CD4-positive, alpha-beta T cell (primary cell): Measurements from ENCODE around the gene ZNF22. TPM values are rescaled to one million over a fixed set of nuclear protein-coding genes. Genes with fewer than 3 reads are reported as not detected.

Experiments
- ATAC-seq: fragments of 200-7000 bp; cut with Tn5 transposase; one replicate; pipeline ENCODE4 v1.10.0; 2022; ENCODE audit warnings: mild to moderate bottlenecking; ENCODE audit not compliant: poor library complexity
- CTCF ChIA-PET: fragments of 350-600 bp; sonication (Branson Sonifier 250); formaldehyde crosslinking; loops from one replicate; lab custom pipeline; 2021; ENCODE audit warnings: antibody characterized with exemption, inconsistent platforms; lab: Charles Lee
- POLR2A ChIA-PET: fragments of 350-600 bp; sonication (Branson Sonifier 250); formaldehyde crosslinking; loops from one replicate; lab custom pipeline; 2021; ENCODE audit warnings: antibody characterized with exemption, inconsistent platforms; lab: Charles Lee
- DNase-seq, 14 experiments: peaks; one replicate each; pipeline ENCODE4 v3.0.0-alpha.2; 2013 to 2020; ENCODE audit warnings: mixed read lengths in 2 of 14
- H3K27ac ChIP-seq, 2 donors: one replicate each; pipeline versions ENCODE4 v1.5.1 to v1.7.0; 2013; ENCODE audit warnings: low read length in 2 of 2, low read depth in 1 of 2, mild to moderate bottlenecking in 1 of 2
- H3K27me3 ChIP-seq, 2 experiments: 1 replicate in 1 of 2; 2 replicates in 1 of 2; pipeline versions ENCODE4 v1.6.1 to v1.7.0; 2013; ENCODE audit warnings: low read length in 2 of 2, control low read depth in 1 of 2, mild to moderate bottlenecking in 1 of 2, moderate library complexity in 1 of 2; ENCODE audit not compliant: insufficient read depth in 2 of 2, control insufficient read depth in 1 of 2
- H3K36me3 ChIP-seq: one replicate; pipeline ENCODE4 v1.6.1; 2013; ENCODE audit warnings: low read length, control low read depth; ENCODE audit not compliant: insufficient read depth
- H3K4me1 ChIP-seq: one replicate; pipeline ENCODE4 v1.6.1; 2013; ENCODE audit warnings: low read length, control low read depth; ENCODE audit not compliant: insufficient read depth
- H3K4me3 ChIP-seq: one replicate; pipeline ENCODE4 v1.5.1; 2013; ENCODE audit warnings: mild to moderate bottlenecking, low read length, moderate library complexity
- H3K9me3 ChIP-seq, 2 experiments: 1 replicate in 1 of 2; 2 replicates in 1 of 2; pipeline versions ENCODE4 v1.6.1 to v1.7.0; 2013; ENCODE audit warnings: low read length in 2 of 2, mild to moderate bottlenecking in 2 of 2, control low read depth in 1 of 2, moderate library complexity in 1 of 2; ENCODE audit not compliant: control insufficient read depth in 1 of 2, insufficient read depth in 1 of 2
- H3K27ac Mint-ChIP-seq: one replicate; pipeline ENCODE4 v1.8.0; 2020; ENCODE audit warnings: mixed read lengths
- H3K27me3 Mint-ChIP-seq: one replicate; pipeline ENCODE4 v1.8.0; 2021; ENCODE audit warnings: mixed read lengths
- H3K36me3 Mint-ChIP-seq: one replicate; pipeline ENCODE4 v1.8.0; 2021; ENCODE audit warnings: low read depth, mixed read lengths
- H3K4me1 Mint-ChIP-seq: one replicate; pipeline ENCODE4 v1.8.0; 2021; ENCODE audit warnings: low read depth, mixed read lengths
- H3K4me3 Mint-ChIP-seq: one replicate; pipeline ENCODE4 v1.8.0; 2020; ENCODE audit warnings: mild to moderate bottlenecking, mixed read lengths
- H3K9me3 Mint-ChIP-seq: one replicate; pipeline ENCODE4 v1.8.0; 2020; ENCODE audit warnings: mixed read lengths
- intact Hi-C, 2 experiments: fragments of 100-400 bp; cut with DNase I in 1 of 2; cut with micrococcal nuclease in 1 of 2; formaldehyde crosslinking; loops; one replicate each; pipeline versions ENCODE4 v1.15.1 to v1.9.0; 2023 to 2025; cut with DNase I, micrococcal nuclease
- total RNA-seq, 174 experiments: library from RNA in 2 of 174; stranded (reverse) in 2 of 174; gene quantifications; one replicate each; pipeline ENCODE4 v1.2.3 and lab custom pipeline; 2021 to 2026
- TF ChIP-seq, protein P1 (sequence below): fragments of 200-600 bp; IDR thresholded peaks from one replicate; pipeline ENCODE4 v1.8.0; 2022; ENCODE audit warnings: antibody characterized with exemption, mild to moderate bottlenecking

ZNF22 gene
- total RNA-seq, 2 experiments from 2014 or later, result 14.1 to 15.3 TPM

DNA sequence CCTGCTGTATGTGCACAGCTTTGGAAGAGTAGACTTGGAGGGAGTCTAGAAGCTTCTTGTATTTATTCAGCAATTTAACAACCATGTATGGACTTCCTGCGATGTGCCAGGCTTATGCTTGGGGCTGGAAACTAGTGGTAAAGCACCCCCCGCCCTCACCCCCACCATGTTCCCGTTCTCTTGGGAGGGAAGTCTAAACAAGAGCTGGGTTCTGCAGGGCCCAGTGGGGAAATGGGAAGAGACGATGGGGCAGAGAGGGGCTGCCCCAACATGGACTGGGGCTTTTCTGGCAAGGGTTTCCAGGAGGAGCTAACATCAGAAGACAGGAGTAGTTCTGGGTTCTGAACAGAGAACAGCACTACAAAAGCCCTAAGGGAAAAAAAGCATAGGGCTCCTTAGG, 33.1 kb upstream of the ZNF22 start:
- no peaks in the 10 kb centered on the region for H3K27me3 ChIP-seq
- peaks cover 28% of the 10 kb centered on the region for H3K4me1 ChIP-seq
- peaks cover 27% of the 10 kb centered on the region for H3K4me1 Mint-ChIP-seq

DNA sequence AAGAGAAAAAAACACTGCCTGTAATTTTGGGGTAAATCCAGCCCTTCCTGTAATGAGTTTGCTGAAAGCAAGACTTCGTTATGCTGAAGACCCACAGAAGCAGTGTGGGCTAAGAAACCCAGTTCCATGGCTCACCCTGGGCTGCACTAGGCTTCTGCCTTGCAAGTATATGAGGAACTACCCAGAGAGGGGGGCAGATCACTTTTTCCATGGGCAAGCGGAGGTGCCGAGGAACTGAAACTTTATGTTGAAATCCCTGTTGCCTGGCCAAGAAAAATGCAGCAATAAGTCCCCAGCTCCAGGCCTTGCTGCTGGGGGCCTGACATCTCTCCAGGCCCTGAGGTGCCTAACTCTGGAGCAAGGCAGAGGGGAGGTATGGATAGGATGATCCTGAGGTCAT, 32.6 kb upstream of the ZNF22 start:
- Mint-ChIP-seq H3K36me3 (no peaks in the 10 kb centered on the region), H3K4me3 (no peak overlapping the region), H3K4me1 (peaks cover 27% of the 10 kb centered on the region), H3K27me3 (no peaks in the 10 kb centered on the region), H3K9me3 (no peaks in the 10 kb centered on the region), H3K27ac (no peak overlapping the region)
- ChIA-PET CTCF (no interaction called here), POLR2A (interaction anchor here (1.8 kb wide), 1 partner anchor 33 kb away, joined by 6 read pairs; no protein-coding TSS in a partner anchor)
- Histone ChIP-seq H3K27ac (no peak overlapping the region), H3K4me3 (no peak overlapping the region), H3K9me3 (no peaks in the 10 kb centered on the region), H3K36me3 (no peaks in the 10 kb centered on the region), H3K4me1 (peaks cover 30% of the 10 kb centered on the region), H3K27me3 (no peaks in the 10 kb centered on the region)
- peak in 3 of 14 experiments; percentile 38 to 65 (median 59) for DNase-seq
- TF ChIP-seq, protein P1, sequence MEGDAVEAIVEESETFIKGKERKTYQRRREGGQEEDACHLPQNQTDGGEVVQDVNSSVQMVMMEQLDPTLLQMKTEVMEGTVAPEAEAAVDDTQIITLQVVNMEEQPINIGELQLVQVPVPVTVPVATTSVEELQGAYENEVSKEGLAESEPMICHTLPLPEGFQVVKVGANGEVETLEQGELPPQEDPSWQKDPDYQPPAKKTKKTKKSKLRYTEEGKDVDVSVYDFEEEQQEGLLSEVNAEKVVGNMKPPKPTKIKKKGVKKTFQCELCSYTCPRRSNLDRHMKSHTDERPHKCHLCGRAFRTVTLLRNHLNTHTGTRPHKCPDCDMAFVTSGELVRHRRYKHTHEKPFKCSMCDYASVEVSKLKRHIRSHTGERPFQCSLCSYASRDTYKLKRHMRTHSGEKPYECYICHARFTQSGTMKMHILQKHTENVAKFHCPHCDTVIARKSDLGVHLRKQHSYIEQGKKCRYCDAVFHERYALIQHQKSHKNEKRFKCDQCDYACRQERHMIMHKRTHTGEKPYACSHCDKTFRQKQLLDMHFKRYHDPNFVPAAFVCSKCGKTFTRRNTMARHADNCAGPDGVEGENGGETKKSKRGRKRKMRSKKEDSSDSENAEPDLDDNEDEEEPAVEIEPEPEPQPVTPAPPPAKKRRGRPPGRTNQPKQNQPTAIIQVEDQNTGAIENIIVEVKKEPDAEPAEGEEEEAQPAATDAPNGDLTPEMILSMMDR, result no peak
- intact Hi-C loops, result no loop called here
- no peak for ATAC-seq

More for the DNA sequence above, 33.1 kb upstream of the ZNF22 start:
- H3K27ac ChIP-seq, result no peak overlapping the region
- Mint-ChIP-seq H3K9me3 (no peaks in the 10 kb centered on the region), H3K4me3 (no peak overlapping the region), H3K27ac (no peak overlapping the region), H3K27me3 (no peaks in the 10 kb centered on the region), H3K36me3 (no peaks in the 10 kb centered on the region)
- ChIA-PET CTCF (no interaction called here), POLR2A (interaction anchor here (1.8 kb wide), 1 partner anchor 34 kb away, joined by 6 read pairs; no protein-coding TSS in a partner anchor)
- intact Hi-C loops, result no loop called here
- H3K4me3 ChIP-seq, result no peak overlapping the region
- no peaks in the 10 kb centered on the region for H3K9me3 ChIP-seq
- DNase-seq (peak in 1 of 14 experiments; percentile 16), ATAC-seq (no peak)
- H3K36me3 ChIP-seq, result no peaks in the 10 kb centered on the region
- TF ChIP-seq, protein P1, result no peak

DNA sequence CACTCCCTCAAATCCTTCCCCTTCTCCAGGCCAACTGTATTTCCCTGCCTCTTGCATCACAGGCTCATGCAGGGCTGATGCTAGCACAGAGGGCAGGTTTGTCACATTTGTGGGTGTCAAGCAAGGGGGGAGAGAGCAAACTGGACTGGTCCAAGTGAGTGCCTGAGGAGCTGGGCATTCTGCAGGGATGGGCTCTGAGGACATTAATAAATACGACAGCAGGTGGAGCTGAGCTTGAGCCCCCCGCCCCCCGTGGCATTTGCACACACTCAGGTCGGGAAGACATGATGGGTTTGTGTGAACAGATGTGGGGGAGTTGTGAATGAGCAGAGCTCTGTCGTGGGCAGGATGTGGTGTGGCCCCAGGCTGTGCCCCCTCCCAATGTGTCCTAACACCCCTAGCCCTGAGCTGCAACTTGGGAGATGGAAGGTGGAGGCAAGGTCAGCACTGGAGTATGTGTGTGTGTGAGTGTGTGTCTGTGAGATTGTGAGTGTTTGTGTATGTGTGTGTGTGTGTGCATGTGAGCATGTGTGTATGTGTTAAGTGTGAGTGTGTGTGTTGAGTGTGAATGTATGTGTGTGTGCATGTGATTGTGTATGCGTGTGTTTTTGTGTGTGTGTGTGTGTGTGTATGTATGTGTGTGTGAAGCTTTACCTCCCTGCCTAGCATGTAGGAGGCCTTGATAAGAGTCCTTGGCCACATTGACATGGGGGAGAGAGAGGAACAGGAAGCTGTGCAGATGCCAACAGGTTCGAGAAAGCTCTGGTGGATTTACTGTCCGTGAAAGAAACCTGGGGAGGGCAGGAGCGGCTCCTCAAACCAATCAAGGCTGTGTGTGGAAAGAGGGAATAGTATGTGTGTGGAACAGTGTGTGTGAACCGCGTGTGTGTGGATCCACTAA, 32.0 kb upstream of the ZNF22 start:
- Histone ChIP-seq H3K9me3 (no peaks in the 10 kb centered on the region), H3K36me3 (no peaks in the 10 kb centered on the region), H3K27ac (no peak overlapping the region), H3K4me3 (no peak overlapping the region), H3K27me3 (no peaks in the 10 kb centered on the region), H3K4me1 (peaks cover 36% of the 10 kb centered on the region)
- TF ChIP-seq, protein P1, result no peak
- no peaks in the 10 kb centered on the region for H3K27me3 Mint-ChIP-seq
- no peak overlapping the region for H3K27ac Mint-ChIP-seq
- H3K4me3 Mint-ChIP-seq, result no peak overlapping the region
- intact Hi-C loops, result no loop called here
- no peaks in the 10 kb centered on the region for H3K36me3 Mint-ChIP-seq
- no peaks in the 10 kb centered on the region for H3K9me3 Mint-ChIP-seq
- POLR2A ChIA-PET, result interaction anchor here (1.2 to 1.8 kb wide), 2 partner anchors 33 to 36 kb away, joined by 4 to 6 read pairs; no protein-coding TSS in a partner anchor
- peak in 2 of 14 experiments; percentile 18 to 78 for DNase-seq
- H3K4me1 Mint-ChIP-seq, result peaks cover 27% of the 10 kb centered on the region
- CTCF ChIA-PET, result no interaction called here
- ATAC-seq, result peak; percentile 34
